T-helper 17 cell (primary cell): ENCODE results near the gene GOLIM4. TPM values are rescaled to one million over a fixed set of nuclear protein-coding genes. Genes with fewer than 3 reads are reported as not detected.

Source experiments
- ATAC-seq: fragments of 150-1000 bp; cut with Tn5 transposase; 2 replicates; pipeline ENCODE4 v1.10.0; 2021; ENCODE audit warnings: mild to moderate bottlenecking, moderate library complexity
- DNase-seq, 3 donors: peaks; one replicate each; pipeline versions ENCODE4 v3.0.0 to v3.0.0-alpha.2; 2020 to 2021
- H3K9me3 ChIP-seq: one replicate; pipeline ENCODE4 v1.7.0; 2013; ENCODE audit warnings: low read length, mild to moderate bottlenecking; ENCODE audit not compliant: control insufficient read depth, poor library complexity, severe bottlenecking
- H3K27ac Mint-ChIP-seq: one replicate; pipeline ENCODE4 v1.8.0; 2022; ENCODE audit warnings: mild to moderate bottlenecking, moderate library complexity, mixed read lengths
- H3K27me3 Mint-ChIP-seq: one replicate; pipeline ENCODE4 v1.8.0; 2022; ENCODE audit warnings: mixed read lengths
- H3K36me3 Mint-ChIP-seq: one replicate; pipeline ENCODE4 v1.8.0; 2022; ENCODE audit warnings: low read depth, mixed read lengths
- H3K4me1 Mint-ChIP-seq: one replicate; pipeline ENCODE4 v1.8.0; 2022; ENCODE audit warnings: mild to moderate bottlenecking, mixed read lengths
- H3K4me3 Mint-ChIP-seq: one replicate; pipeline ENCODE4 v1.8.0; 2022; ENCODE audit warnings: mild to moderate bottlenecking, moderate library complexity, mixed read lengths
- total RNA-seq, 4 donors: library from RNA in 2 of 4; stranded (reverse) in 2 of 4; gene quantifications; one replicate each; pipeline ENCODE4 v1.2.3 and lab custom pipeline; 2022 to 2026

Gene GOLIM4
- total RNA-seq, 2 donors from 2014 or later: 1.0 to 1.5 TPM

DNA sequence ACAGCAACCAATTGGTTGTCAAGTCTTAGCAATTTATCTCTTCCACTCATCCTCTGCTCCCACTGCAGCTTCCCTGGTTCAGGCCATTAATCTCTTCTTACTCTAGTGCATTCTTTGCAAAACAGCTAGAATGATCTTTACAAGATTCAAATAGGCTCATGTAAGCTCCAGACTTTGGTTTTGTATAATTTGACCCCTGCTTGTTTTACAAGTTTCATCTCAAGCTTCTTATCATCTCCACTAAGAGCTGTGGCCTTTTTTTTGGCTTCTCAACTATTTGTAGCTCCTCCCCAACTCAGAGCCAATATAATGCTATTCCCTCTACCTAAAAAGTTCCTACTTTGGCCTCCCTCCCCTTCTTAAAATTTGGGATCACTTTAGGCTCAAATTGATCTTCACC lies 121.8 kb downstream of the GOLIM4 start:
- no peak overlapping the region for H3K4me3 Mint-ChIP-seq
- DNase-seq: no peak
- H3K27ac Mint-ChIP-seq: no peak overlapping the region
- no peak for ATAC-seq
- no peaks in the 10 kb centered on the region for H3K36me3 Mint-ChIP-seq
- no peaks in the 10 kb centered on the region for H3K27me3 Mint-ChIP-seq
- H3K9me3 ChIP-seq: no peaks in the 10 kb centered on the region
- H3K4me1 Mint-ChIP-seq: no peaks in the 10 kb centered on the region

DNA sequence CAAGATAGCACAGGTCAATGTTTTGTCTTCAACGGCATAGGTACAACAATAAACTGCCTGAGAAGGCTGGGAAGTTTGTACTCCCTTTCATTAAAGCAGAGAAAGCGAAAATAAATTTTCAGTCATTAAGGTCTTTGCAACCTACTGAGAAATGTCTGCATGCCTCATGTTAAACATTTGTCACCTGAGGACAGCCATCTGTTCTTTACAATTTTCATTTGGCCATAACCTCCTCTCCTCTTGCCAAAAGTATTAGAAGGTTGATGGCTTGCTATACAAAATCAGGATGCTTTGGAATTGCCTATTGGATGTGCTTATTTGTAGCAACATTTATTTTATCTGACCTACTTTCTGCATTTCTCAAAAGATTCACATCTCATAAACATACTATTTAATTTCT lies 122.7 kb downstream of the GOLIM4 start:
- H3K27me3 Mint-ChIP-seq: no peaks in the 10 kb centered on the region
- no peak overlapping the region for H3K27ac Mint-ChIP-seq
- no peaks in the 10 kb centered on the region for H3K9me3 ChIP-seq
- no peak for ATAC-seq
- no peaks in the 10 kb centered on the region for H3K4me1 Mint-ChIP-seq
- no peak overlapping the region for H3K4me3 Mint-ChIP-seq
- no peak for DNase-seq
- H3K36me3 Mint-ChIP-seq: no peaks in the 10 kb centered on the region

DNA sequence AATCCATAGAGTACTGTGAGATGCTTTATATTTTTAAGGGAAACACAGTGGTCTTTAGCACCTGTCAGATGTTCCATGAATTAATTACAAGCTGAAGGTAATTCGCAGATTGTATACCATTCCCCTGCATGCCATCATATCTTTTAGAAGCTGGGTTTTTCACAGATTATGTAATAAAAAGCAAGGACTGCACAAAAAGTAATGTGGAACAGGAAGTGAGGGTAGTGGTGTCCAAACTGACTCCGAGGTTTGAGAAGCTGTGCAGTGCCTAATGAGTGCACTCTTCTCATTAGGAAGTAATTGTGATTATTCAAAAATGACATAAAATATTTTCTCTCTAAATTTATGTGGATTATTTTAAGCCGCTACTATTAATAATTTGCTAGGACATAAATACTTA lies 123.2 kb downstream of the GOLIM4 start:
- H3K4me3 Mint-ChIP-seq: no peak overlapping the region
- no peaks in the 10 kb centered on the region for H3K36me3 Mint-ChIP-seq
- no peak for ATAC-seq
- no peaks in the 10 kb centered on the region for H3K9me3 ChIP-seq
- H3K27ac Mint-ChIP-seq: no peak overlapping the region
- no peaks in the 10 kb centered on the region for H3K27me3 Mint-ChIP-seq
- H3K4me1 Mint-ChIP-seq: no peaks in the 10 kb centered on the region
- no peak for DNase-seq

DNA sequence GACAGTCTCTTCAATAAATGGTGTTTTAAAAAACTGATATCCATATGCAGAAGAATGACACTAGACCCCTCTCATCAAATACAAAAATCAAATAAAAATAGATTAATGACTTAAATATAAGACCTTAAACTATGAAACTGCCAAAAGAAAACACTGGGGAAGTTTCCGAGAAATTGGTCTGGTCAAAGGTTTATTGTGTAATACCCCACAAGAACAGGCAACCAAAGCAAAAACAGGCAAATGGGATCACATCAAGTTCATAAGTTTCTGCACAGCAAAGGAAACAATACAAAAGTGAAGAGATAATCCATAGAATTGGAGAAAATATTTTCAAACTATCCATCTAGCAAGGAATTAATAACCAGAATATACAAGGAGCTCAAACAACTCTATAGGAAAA lies 126.2 kb downstream of the GOLIM4 start:
- no peaks in the 10 kb centered on the region for H3K36me3 Mint-ChIP-seq

DNA sequence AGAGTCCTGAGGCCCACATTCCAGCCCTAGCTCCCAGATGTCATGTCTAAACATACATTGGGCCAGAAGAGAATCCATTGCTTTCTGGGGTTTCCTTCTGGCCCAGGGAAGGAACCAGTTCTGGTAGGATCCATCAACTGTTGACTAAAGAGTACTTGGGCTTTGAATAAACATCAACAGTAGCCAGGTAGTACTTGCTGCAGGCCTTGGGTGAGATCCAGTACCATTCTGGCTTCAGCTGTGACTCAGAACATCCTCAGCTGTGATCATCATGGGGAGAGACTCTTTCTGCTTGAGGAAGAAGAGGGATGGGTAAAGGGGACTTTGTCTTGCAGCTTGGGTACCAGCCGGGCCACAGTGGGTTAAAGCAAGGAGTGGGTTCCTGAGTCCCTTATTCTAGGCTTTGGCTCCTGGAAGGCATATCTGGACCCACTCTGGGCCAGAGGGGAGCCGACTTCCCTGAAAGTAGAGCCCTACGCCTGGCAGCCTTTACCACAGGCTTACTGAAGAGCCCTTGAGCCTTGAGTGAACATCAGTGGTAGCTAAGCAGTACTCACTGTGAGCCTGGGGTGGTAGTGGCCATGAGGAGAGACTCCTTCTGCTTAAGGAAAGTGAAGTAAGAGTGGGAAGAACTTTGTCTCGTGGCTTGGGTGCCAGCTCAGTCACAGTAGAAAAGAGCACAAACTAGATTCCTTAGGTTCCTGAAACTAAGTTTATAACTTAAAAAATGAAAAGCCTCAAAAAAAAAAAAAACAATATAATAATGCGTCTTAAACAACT lies 128.3 kb downstream of the GOLIM4 start:
- Mint-ChIP-seq H3K36me3 (no peaks in the 10 kb centered on the region), H3K27me3 (no peaks in the 10 kb centered on the region), H3K4me1 (no peaks in the 10 kb centered on the region), H3K27ac (no peak overlapping the region), H3K4me3 (no peak overlapping the region)
- DNase-seq (no peak), ATAC-seq (no peak)
- H3K9me3 ChIP-seq: no peaks in the 10 kb centered on the region

More for the DNA sequence above, 126.2 kb downstream of the GOLIM4 start:
- ATAC-seq (no peak), DNase-seq (no peak)
- H3K27me3 Mint-ChIP-seq: no peaks in the 10 kb centered on the region
- no peak overlapping the region for H3K4me3 Mint-ChIP-seq
- H3K4me1 Mint-ChIP-seq: no peaks in the 10 kb centered on the region
- H3K27ac Mint-ChIP-seq: no peak overlapping the region
- H3K9me3 ChIP-seq: no peaks in the 10 kb centered on the region
